Heart left ventricle (tissue), 13 donors: ENCODE results near the gene ASXL2.

ENCODE experiments used
- POLR2A ChIP-seq, 2 donors: fragments of 450-650 bp; IDR thresholded peaks; one replicate each; pipeline ENCODE4 v1.6.1; 2017; ENCODE audit warnings: antibody characterized with exemption in 2 of 2, mild to moderate bottlenecking in 2 of 2, moderate library complexity in 2 of 2
- TF ChIP-seq, protein P1 (sequence below), 12 donors: fragments of 200-600 bp; sonication (generic) in 4 of 12; IDR thresholded peaks; one replicate each; pipeline versions ENCODE4 v1.5.0 to v1.8.0; 2018 to 2022; ENCODE audit warnings: antibody characterized with exemption in 12 of 12, mild to moderate bottlenecking in 5 of 12
- donor health status: ischemic (EF 13 %, LVEDD 7.1; RV severe dilation, severe dysfunction).
- donor health status: DM: no; HTN: yes; CAD: no.
- donor health status: DM: no; HTN: no; CAD: no.
- donor health status: ischemic (EF 25% LVEDD 6.9; RV normal size, moderate dysfunction).
- donor health status: ischemic (EF 25% LVEDD 5.7; RV mildly dilated, moderate dysfunction).
- donor health status: ischemic (EF 35%, LVEDD 5.7; RV mildly dilated, moderate dysfunction).
- donor health status: nonischemic (EF 11% LVEDD 7.7; RV severe dilation, severe dysfunction).
- donor health status: DM: yes; HTN: yes; CAD: no.
- donor health status: PGD.
- donor health status: ischemic (EF 29% LVEDD 5.4; RV normal size, mild dysfunction).
- donor health status: nonischemic (EF 23%, LVEDD 6.1; RV moderate dilation, normal function).

DNA sequence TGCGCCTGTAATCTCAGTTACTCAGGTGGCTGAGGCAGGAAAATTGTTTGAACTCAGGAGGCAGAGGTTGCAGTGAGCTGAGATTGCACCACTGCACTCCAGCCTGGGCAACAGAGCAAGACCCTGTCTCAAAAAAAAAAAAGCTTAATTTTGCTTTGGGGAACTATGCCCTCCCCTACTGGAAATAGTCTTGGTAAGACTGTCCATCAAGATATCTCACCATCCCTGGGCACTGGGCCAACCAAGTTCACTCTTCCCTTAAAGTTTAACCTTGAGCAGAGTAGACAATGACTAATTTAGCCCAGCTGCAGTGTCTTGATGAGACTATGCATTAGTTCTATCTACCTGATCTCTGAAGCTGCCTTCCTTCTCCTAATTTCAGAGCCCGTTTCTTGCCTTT, 44.7 kb downstream of the ASXL2 start:
- no peak for TF ChIP-seq POLR2A (IDR thresholded peaks at IDR 0.05)
- TF ChIP-seq, protein P1, sequence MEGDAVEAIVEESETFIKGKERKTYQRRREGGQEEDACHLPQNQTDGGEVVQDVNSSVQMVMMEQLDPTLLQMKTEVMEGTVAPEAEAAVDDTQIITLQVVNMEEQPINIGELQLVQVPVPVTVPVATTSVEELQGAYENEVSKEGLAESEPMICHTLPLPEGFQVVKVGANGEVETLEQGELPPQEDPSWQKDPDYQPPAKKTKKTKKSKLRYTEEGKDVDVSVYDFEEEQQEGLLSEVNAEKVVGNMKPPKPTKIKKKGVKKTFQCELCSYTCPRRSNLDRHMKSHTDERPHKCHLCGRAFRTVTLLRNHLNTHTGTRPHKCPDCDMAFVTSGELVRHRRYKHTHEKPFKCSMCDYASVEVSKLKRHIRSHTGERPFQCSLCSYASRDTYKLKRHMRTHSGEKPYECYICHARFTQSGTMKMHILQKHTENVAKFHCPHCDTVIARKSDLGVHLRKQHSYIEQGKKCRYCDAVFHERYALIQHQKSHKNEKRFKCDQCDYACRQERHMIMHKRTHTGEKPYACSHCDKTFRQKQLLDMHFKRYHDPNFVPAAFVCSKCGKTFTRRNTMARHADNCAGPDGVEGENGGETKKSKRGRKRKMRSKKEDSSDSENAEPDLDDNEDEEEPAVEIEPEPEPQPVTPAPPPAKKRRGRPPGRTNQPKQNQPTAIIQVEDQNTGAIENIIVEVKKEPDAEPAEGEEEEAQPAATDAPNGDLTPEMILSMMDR (IDR thresholded peaks at IDR 0.05): no peak
